Measurements from ENCODE around the gene PTPN23.
A peak's percentile ranks its signal among the peaks of the same experiment; 100 is the strongest.

Gene PTPN23

DNA sequence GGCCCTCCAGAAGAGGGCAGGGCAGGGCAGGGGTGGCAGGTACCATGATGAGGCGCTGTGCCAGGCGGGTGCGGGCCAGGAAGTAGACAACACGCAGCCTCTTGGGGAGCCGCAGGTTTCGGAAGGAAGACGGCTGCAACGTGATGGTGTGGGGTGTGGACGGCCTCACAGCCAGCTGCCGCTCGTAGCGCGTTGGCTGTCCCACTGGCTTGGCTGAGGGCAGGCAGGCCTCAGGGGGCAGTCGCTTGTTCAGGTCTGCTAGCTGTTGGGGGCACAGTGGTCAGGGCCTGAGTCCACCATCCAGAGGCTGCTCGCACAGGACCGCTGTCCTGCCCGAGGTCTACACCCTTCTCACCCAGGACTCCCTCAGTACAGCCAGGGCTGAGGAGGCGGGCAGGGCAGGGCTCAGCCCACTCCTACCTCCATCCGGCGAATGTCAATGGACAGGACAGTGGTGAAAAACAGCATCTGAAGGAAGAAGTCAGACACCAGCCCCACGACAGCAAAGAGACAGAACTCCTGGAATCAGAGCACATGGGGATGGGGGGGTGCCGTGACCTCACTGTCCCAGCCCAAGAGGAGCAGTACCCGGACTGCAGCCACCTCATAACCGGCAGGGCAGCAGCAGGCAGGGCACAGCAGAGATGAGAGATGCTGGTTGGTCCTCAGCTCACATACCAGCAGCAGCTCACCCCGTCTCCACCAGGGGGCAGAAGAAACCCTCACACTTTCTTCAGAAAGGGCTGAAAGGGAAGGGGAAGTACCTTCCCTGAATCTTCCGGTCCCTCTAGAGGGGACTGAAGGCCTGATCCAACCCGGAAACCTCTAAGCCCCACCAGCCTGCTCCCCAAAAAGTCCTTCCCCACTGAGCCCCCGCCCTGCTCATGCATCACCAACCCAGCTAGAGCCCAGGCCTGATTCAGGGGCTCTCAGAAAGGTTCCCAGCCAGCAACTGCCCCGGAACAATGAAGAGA, 40.0 kb downstream of the PTPN23 start:
- peak; percentile 8 for DNase-seq

DNA sequence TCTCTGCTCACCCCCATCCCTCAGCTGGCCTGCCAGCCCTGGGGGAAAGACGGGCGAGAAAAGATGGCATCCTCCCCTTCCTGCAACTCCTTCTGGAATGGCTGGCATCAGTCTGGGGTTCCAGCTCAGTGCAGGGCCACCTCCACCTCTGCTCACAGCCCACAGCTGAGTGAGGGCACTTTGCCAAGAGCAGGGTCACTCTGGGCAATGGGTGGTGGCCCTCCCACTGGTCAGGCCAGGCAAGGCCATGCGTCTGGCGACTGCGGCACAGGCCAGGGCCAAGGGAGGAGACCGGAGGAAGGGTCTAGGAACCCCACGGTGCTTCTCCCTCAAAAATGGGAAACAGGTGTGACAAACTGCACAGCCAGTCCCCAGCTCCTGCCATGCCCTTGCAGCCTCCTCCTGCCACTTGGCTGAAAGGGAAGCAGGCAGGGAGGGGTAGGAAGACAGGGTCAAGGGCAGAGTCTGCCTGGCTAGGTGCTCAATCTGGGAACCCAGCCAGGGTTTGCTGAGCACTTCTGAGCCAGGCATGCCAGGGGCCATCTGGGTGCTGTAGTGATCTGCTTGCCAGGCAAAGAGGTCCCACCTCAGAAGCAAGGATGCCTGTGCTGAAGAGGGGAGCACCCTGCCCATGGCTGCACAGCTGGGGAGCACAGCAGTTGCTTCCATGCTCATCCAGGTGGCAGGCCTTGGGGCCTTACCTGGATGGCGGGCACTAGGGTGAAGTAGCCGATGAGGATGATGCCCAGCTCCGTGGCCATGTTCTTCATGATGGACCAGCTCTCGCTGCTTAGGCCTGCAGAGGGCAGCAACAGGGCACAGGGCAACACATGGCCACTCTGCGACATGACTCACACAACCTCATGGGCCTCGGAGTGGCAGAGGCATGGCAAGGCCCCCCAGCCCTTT, 41.2 kb downstream of the PTPN23 start:
- no peak for DNase-seq

DNA sequence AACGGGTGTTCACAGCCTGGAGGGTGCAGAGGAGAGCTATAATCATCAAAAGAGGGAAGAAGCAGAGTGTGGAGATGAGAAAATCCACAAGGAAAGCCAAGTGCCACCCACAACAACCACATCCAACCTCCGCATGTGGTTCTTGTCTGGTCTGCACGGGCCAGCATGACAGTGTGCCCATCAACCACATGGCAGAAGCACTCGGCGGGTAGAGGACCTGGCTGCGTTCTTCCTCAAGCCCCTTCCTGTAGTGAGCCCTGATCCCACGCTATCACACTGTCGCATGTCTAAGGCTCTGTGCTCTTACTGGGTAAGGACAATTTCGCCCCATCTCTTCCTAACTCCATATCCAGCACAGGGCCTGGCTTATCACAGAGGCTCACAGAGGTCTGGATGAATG, 41.9 kb downstream of the PTPN23 start:
- no peak for DNase-seq

DNA sequence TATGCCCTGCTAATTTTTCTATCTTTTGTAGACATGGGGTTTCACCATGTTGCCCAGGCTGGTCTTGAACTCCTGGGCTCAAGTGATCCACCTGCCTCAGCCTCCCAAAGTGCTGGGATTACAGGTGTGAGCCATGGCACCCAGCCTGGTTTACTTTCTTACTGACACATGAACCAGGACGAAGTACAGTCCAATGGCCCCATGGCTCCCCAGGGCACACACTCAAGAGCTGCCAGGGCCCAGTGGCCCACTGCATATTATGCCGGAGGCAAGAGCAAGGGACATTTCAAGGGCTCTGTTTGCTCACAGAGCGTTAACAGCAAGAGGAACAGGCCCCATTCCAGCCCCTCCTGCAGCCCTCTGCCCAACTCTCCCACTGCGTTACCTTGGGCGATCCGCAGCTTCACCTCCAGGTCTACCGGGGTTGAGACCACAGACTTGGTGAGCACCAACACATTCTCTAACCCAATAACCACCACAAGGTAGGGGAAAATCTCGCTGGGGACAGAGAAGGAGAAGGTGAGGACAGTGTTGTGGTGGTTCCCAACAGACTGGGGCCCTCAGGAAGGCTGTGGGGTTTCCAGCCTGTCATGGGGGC, 42.8 kb downstream of the PTPN23 start:
- no peak for DNase-seq

DNA sequence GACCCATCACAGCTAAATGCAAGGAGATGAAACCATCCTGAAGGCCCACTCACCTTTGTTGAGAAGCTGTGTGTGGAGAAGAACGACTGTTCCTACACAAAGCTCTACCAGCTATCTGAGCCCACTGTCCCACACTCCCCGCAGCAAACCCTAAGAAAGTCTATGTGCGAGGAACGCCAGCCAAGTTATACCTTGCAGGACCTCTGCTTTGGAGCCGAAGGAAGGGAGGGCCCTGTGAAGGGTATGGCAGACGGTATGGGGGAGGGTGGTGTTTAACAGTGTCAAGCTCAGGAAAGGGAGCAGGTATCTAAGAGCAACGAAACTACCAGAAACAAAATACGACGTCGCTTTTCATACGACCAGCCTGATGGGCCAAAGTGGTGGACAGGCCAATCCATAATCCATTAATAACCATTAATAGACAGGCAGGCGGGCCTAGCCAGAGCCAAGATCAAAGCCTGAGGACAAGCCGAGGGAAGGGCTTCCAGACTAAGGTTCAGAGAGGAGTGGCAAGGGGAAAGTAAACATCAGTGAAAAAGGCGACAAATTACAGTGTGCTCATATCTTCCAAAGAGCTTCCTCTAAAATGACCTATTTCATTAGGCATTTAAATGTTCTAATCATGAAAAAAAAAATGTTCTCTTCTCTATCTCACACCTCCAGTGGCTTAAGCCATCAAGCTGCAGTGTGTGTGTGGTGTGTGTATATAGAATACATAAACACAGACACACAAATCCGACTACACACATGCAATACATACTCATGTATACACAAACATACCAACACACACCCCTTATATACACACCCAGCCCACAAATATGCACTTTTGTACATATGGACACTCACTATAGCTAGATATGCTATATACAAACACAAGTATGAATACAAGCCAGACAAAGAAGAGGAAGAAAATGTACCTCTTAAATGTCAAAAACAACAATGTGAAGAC, 43.9 kb downstream of the PTPN23 start:
- no peak for DNase-seq

DNA sequence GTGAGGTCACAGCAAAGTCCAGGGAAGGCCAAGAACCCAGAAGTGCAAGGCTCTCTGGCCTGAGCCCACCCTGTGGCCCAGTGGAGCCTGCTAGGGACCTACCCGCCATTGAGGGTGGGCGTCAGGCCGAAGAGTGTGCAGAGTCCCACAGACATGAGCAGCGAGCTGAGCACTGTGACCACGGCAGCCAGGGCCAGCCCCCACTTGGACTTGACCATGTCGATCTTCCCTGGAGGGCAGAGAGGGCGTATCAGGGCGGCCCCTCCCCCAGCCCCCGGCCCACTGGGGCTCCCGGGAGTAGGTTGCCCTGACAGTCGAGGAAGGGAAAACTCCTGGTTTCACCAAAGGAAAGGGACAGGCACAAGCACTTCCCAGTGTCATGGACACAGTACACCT, 44.6 kb downstream of the PTPN23 start:
- no peak for DNase-seq

DNA sequence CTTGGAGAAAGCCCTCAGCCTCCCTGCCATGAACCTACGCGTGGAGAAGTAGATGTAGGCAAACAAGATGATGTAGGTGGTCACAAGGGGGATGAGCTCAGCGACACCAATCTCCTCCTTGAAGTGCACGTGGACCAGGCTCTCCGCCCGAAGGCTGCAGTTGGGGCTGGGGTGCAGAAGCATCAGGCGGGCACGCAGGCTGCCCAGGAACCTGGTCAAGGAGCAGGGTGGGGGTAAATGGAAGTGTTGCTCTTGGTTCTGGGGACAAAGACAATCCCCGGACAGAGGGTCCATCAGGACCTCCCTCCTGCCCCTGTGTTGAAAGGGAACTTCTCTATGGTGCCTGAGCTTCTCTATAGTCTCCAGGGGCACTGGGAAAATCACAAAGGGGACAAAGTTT, 45.1 kb downstream of the PTPN23 start:
- DNase-seq: no peak

GRCh38 chr3:47427866-47428265, 47.0 kb downstream of the PTPN23 start:
- DNase-seq: no peak

DNA sequence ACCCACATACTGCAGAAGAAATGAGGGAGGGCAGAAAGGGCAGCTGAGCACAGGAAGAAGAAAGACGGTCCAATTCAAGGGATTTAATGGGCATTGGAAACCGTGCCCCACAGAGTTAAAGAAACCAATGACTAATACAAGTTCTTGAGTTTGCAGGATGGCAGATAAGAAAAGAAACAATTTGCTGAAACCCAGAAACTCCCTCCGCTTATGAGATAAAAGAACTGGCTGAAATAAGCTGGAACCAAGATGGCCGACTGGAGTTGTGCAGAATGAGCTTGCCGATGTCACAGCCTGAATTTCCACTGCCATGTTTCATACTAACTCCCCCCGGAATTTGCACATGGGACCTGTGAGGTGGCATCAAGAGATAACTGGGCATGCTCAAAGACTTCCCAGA, 47.8 kb downstream of the PTPN23 start:
- DNase-seq: no peak

GRCh38 chr3:47429476-47430270, 48.9 kb downstream of the PTPN23 start:
- DNase-seq: no peak

DNA sequence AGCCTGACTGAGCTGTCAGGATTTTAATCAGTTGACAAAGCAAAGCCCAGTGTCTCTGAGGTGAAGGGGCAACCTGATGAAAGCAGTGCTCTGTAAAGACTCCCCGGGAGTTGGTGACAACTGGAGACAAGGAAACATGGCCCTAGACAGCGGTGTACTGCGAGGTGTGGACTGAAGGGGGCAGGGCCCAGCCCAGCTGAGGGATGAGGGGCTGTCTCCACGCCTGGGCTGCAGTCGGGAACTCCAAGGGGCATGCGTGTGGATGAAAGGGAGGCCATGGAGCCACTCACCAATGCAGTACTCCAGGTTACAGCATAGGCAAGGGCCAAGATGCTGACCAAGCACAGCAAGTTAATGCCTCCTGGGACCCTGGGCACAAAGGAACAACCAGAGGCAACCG, 49.8 kb downstream of the PTPN23 start:
- DNase-seq: no peak

- no peak for DNase-seq
These were observed 50.4 kb downstream of the PTPN23 start for GRCh38 chr3:47431225-47431624.

DNA sequence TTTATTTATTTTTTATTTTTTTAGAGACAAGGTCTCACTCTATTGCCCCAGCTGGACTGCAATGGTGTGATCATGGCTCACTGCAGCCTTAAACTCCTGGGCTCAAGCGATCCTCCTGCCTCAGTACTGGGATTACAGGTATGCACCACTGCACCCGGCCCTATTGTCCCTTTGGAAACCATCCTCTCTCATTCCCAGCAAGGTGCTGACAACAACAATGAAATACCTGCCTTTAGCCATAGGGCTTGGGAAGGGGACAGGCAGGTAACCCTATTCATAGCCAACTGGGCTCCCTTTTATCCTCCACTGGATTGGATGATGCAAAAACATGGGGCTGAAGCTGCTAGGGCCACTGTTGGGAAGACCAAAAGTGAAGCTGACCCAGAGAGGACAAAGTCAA, 51.9 kb downstream of the PTPN23 start:
- no peak for DNase-seq

- DNase-seq: no peak
These were observed 53.0 kb downstream of the PTPN23 start for GRCh38 chr3:47433796-47434195.

- no peak for DNase-seq
These were observed 54.0 kb downstream of the PTPN23 start for GRCh38 chr3:47434849-47435248.

GRCh38 chr3:47436180-47436579, 55.4 kb downstream of the PTPN23 start:
- DNase-seq: no peak

- DNase-seq: no peak
These were observed 59.3 kb downstream of the PTPN23 start for GRCh38 chr3:47440131-47440530.

DNA sequence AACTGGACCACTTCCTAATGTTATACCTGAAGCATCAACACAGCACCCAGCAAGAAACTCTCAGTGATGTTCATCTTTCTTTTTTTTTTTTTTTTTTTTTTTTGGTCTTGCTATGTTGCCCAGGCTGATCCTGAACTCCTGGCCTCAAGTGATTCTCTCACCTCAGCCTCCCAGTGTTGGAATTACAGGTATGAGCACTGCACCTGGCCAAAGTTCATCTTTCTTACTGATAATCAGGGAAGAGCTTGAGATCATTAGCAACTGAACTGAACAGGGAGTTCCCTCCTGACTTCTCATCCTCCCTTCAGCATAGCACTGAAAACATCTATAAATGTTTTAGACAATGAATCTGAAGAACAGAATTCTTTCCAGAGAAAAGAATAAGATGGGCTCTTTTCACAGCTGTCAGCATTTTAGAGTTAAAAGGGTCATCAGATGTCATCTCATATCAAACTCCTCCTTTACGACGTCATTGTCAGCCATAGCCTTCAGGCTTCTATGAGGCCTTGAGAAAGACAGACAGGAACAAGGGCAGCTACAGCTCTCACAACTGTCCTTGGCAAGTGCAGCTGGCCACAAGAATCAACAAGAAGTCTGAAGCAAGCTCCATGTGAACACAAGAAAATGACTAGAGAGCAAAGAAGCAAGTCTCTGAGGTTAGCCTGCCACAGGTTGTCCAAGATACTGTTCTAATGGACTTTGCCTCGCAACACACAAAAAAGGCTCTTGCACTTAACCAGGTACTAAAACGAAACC, 61.2 kb downstream of the PTPN23 start:
- DNase-seq: no peak

- DNase-seq: no peak
These were observed 62.8 kb downstream of the PTPN23 start for GRCh38 chr3:47443611-47443995.

- no peak for DNase-seq
These were observed 63.3 kb downstream of the PTPN23 start for GRCh38 chr3:47444103-47444502.

Data from NCI-H2171 (cell line).